CD4-positive, alpha-beta T cell treated with Interleukin-21 for 1 hour (primary cell): ENCODE data around the gene PBX2.
"Not testable (repeated sequence)": the region's sequence is repeated elsewhere in the genome, so short reads cannot be mapped to it uniquely, and the experiment has no call there.

Experiments
- DNase-seq: peaks from one replicate; pipeline ENCODE4 v3.0.0-alpha.2; 2020

The PBX2 gene

GRCh38 chr6:32200711-32201475 is 10.9 kb upstream of the PBX2 start:
- no peak for DNase-seq

DNA sequence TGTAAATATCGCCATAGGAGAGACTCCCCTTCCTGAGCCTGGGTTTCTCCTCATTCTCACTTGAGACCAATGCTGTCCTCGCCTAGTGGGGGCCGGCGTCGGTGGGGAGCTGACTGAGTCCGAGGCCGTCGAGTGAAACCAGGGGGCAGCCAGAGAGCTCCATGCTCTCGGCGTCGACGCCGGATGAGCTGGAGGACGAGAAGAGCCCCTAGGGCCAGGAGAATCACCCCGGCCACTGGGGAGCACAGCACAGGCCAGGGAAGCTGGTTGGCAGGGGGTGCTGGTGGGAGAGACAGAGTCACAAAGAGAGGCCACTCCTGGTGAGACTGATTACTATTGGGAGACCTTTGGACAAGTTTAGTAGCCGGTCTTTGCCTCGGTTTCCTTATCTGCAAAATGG is 8.9 kb upstream of the PBX2 start:
- DNase-seq: no peak

DNA sequence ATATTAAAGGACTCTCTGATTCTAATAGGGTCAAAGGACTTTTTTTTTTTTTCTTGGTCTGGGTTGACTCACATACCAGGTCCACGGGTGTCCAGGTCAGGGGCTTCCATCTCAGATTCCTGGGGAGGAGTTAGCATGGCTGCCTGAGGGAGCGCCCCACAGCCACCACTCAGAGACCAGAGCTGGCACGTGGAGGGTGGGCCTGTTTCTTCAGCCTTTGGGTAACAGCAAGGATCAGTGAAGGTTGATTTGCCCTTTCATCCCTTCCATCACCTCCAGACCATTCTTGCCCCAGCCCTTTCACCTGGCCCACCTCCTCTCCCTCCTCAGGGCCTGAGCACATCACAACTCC is 8.3 kb upstream of the PBX2 start:
- no peak for DNase-seq

DNA sequence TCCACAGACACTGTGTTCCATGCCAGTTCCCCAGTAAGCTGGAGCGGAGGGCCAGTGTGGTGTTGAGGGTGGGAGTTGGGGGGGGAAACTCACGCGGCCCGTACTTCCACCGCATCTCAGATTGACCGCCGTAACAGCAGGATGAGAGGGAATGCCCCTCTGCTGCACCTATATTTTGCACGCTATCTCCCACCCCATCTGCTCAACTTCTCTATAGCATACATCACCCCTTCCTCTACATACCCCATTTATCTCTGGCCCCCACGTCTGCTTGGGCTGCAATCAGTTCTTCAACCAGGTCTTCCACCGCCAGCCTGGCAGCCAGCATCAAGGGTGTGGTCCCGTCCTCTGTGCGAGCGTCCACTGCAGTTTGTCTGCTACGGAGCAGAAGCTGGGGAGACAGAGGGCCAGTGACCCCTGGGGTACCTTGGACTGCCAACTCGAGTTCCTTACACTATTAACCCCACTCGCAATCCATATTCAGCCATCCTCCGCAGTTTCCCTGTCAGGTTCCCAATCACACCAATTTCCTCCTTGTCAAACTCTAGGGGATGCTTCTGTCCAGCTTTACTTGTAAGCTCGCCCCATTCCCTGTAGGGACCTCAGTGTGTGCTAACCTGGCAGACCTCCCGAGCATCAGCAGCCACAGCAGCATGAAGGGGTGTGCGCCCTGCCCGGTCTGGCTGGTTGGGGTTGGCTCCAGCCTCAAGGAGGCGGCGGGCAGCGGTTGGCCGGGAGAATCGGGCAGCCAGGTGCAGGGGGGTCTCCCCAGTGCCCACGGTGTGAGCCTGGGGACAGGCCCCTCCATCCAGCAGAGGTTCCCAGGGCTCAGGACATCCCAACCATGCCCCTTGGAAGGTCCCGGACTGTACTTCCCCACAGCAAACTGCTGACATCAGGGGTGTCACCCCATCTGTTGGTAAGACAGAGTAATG is 6.9 kb upstream of the PBX2 start:
- DNase-seq: peak; percentile 32

GRCh38 chr6:32195902-32196681 is 6.1 kb upstream of the PBX2 start:
- peak; percentile 79 for DNase-seq

GRCh38 chr6:32195652-32195901 is 5.6 kb upstream of the PBX2 start:
- DNase-seq: peak; percentile 100

GRCh38 chr6:32194825-32195651 is 5.0 kb upstream of the PBX2 start:
- DNase-seq: peak; percentile 52

DNA sequence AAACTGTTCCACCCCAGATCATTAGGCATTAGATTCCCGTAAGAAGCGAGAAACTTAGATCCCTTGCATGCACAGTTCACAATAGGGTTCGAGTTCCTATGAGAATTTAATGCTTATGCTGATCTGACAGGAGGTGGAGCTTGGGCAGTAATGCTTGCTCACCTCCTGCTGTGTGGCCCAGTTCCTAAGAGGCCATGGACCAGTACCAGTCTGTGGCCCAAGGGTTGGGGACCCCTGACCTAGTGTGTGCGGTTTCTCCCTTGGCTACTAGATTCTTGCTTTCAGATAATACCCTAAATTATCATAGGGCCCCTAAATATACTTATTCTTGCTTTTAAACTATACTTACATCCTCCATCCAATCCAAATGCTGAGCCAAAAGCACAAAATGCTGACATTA is 4.4 kb upstream of the PBX2 start:
- no peak for DNase-seq

DNA sequence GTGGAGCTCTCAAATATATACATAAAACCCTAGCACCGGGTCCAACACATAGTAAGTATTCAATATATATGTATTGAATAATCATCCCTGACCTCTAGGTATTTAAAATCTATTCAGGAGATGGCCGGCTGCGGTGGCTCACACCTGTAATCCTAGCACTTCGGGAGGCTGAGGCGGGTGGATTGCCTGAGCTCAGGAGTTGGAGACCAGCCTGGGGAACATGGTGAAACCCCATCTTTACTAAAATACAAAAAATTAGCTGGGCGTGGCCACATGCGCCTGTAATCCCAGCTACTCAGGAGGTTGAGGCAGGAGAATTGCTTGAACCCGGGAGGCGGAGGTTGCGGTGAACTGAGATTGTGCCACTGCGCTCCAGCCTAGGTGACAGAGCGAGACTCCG is 3.1 kb upstream of the PBX2 start:
- not testable (repeated sequence) for DNase-seq

DNA sequence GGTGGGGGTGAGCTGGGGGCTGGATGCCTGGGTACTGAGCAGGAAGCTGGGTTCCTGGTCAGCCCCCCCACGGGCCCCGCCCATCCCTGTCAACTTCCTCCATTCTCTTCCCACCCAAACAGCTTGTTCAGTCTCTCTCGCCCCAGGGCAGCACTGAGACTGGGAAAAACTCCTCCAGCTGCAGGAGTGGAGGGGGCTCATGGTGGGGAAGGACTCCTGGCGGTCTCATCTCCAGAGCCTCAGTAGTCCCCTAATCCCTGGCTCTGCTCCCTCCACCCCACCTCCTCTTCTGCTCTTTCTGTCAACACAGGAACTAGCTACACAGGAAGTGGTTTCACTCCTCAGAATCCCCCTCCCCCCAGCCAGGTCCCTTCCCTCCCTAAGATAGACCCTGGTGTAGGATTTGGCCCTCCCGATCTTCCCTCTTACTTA is 2.6 kb upstream of the PBX2 start, which contains the start of gene GPSM3:
Gene GPSM3 (minus strand): TSS at position 36 of the 432 bp plus-strand sequence. CDS start 130 bp downstream, outside the sequence.
- peak; percentile 64 for DNase-seq

DNA sequence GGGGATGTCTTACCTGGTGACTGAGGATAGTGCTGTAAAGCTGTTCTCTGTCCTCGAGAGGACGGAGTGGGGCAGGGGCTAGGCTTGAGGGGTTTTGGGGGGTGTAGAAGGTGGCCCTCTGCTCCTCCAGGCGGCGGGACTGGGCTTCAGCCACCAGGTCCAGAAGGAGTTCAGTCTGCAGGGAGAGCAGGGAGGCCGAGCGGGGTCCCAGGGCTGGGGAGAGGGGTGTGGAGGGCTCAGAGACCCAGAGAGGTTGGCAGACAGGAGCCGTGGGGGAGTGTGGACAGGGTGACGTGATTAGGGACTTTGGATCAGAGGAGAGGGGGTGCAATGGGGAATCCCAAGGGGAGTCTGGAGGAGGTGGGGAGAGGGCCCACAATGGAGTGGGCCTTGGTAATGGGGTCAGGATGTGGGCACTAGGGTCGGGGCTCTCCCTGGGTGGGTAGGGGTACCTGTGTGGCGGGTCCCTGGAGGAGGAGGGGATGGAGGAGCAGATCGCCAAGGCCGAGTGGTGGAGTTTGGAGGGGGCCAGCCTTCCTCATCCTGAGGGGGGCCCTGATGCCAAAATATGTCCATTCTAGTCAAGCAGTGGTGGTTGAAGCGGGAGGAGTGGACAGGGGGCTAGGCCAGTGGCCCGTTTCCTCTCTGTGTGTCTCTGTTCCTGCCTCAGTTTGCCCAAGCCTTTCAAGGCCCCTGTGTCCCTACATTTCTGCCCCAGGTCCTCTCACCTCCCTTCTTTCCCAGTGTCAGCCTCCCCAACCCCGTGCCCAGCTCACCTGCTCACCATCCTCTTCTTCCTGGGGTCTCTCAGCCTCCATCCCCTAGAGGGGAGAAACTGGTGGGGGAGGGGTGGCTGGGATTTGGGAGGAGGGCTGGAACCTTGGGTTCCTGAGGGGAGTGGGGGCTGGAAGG is 1.9 kb upstream of the PBX2 start:
- DNase-seq: peak; percentile 68

- peak; percentile 21 for DNase-seq
These were observed 1.1 kb upstream of the PBX2 start for GRCh38 chr6:32190911-32191677.

DNA sequence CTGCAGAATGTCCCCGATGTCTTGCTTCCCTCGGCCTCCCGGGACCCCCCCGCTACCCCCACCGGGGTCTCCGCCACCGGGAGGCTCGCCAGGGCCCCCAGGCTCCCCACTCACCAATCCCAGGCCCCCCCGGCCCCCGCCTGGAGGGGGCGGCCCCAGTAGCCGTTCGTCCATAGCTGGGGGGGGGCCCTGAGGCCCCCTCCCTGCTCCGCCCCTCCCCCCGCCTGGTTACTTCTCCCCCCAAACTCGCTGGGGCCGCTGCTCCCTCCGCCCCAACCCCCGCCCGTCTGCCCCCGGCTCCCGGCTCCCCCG is 304 bp downstream of the PBX2 start:
- DNase-seq: no peak

GRCh38 chr6:32189069-32189741 is 797 bp downstream of the PBX2 start:
- no peak for DNase-seq

- DNase-seq: no peak
These were observed 1.5 kb downstream of the PBX2 start for GRCh38 chr6:32188381-32189068.

DNA sequence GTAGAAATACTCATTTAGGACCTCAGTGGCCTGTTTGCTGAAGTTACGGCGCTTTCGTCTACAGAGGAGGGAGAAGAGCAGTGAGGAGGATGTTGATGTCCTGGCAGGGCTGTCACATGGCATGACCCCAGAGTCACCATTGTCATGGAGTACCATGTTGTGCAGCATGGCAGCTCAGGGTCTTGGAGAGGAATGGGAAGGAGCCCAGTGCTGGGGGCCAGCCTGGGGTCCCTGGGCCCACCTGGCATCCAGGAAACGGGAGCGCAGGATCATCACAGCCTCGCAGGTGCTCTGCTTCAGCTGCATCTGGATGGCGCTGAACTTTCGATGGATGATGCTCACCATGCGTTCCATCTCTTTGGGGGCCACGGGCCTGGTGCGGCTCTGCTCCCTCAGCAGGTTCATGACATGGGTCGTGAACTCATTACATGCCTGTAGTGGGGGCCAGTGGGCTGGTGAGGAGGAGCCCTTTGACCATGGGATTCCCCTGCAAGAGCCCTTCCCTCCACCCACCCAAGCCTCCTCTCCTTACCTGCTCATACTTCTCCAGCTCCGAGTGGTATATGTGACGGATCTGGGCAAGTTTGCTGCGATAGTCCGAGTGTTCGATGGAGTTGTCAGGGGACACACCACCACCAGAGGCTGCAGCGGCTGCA is 2.1 kb downstream of the PBX2 start:
- not testable (repeated sequence) for DNase-seq

DNA sequence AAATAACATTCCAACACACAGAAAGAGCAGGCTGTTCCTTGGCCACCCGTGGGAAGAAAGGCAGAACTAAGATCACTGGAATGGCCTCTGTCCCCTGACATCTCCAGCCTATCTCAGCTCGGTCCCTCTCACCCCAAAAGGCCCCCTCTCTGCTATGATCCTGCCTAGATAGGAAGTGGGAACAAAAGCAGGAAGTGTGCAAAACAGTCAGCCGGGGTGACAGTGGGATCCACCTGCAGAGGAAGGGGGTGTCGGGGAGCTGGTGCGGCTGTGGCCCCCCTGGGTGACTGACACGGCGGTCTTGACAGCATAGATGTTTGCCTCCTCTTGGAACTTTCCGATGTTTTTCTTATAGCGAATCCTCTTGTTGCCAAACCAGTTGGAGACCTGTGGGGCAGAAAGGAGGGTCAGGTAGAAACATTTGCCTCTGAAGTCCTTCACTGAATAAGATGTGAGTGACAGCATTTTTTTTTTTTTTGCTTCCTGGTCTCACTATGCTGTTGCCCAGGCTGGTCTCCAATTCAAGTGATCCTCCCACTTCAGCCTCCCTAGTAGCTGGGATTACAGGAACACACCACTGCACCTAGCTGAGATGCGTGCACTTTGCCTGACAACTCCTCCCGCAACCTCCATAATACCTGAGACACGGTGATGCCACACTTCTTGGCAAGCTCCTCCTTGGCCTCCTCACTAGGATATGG is 2.8 kb downstream of the PBX2 start:
- DNase-seq: peak; percentile 19

- DNase-seq: not testable (repeated sequence)
These were observed 3.7 kb downstream of the PBX2 start for GRCh38 chr6:32186151-32186840.
